GM12891 (cell line): ENCODE data around the gene MIEF1.

Experiments
- DNase-seq: peaks from one replicate; pipeline ENCODE4 v3.0.0; 2011; ENCODE audit warnings: low spot score; ENCODE audit not compliant: insufficient read length
- FAIRE-seq: peaks from 2 replicates; lab custom pipeline; 2011; peaks lifted over from hg19 to GRCh38; lab: Jason Lieb, UNC
- PAX5 ChIP-seq: IDR thresholded peaks from 2 replicates; pipeline ENCODE4 v1.6.1; 2011; ENCODE audit warnings: low read length, moderate library complexity, mild to moderate bottlenecking; ENCODE audit not compliant: insufficient read depth, severe bottlenecking
- POLR2A ChIP-seq: IDR thresholded peaks from 2 replicates; pipeline ENCODE4 v1.6.1; 2011; ENCODE audit warnings: low read depth, low read length, control low read depth
- POLR2AphosphoS5 ChIP-seq: IDR thresholded peaks from 2 replicates; pipeline ENCODE4 v1.6.1; 2011; ENCODE audit warnings: low read depth, low read length, control low read depth
- POU2F2 ChIP-seq: IDR thresholded peaks from 2 replicates; pipeline ENCODE4 v1.6.1; 2011; ENCODE audit warnings: low read depth, mild to moderate bottlenecking, control low read depth, low read length, moderate library complexity
- SPI1 ChIP-seq: IDR thresholded peaks from 2 replicates; pipeline ENCODE4 v1.6.1; 2011; ENCODE audit warnings: low read depth, low read length, control low read depth
- TAF1 ChIP-seq: IDR thresholded peaks from 2 replicates; pipeline ENCODE4 v1.6.1; 2011; ENCODE audit warnings: low read depth, low read length, control low read depth

The MIEF1 gene

DNA sequence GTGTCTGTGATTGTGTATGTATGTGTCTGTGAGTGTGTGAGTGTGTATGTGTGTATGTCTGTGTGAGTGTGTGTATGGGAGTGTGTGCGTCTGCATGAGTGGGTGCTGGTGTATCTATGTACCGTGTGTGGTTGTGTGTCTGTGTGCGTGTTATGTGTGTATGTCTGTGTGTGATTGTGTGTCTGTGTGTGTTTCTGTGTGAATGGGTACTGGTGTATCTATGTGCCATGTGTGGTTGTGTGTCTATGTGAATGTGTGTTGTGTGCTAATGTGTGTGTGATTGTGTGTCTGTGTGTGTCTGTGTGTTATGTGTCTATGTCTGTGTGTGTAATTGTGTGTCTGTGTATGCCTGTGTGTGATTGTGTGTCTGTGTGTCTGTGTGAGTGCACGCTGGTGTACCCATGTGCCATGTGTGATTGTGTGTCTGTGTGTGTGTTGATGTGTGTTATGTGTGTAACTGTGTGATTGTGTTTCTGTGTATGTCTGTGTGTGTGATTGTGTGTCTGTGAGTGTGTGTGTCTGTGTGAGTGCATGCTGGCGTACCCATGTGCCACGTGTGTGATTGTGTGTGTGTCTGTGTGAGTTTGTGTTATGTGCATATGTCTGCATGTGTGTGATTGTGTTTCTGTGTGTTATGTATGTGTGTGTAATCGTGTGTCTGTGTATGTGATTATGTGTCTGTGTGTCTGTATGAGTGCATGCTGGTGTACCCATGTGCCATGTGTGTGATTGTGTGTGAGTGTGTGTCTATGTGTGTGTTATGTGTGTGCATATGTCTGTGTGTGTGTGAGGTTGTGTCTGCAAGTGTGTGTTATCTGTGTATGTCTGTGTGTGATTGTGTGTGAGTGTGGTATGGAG, 61.7 kb downstream of the MIEF1 start:
- no peak for DNase-seq
- TF ChIP-seq POU2F2 = no peak
- no peak for TF ChIP-seq SPI1
- TF ChIP-seq PAX5 = no peak
- no peak for TF ChIP-seq TAF1
- no peak for TF ChIP-seq POLR2A
- no peak for TF ChIP-seq POLR2AphosphoS5
- peak; percentile 94 for FAIRE-seq

DNA sequence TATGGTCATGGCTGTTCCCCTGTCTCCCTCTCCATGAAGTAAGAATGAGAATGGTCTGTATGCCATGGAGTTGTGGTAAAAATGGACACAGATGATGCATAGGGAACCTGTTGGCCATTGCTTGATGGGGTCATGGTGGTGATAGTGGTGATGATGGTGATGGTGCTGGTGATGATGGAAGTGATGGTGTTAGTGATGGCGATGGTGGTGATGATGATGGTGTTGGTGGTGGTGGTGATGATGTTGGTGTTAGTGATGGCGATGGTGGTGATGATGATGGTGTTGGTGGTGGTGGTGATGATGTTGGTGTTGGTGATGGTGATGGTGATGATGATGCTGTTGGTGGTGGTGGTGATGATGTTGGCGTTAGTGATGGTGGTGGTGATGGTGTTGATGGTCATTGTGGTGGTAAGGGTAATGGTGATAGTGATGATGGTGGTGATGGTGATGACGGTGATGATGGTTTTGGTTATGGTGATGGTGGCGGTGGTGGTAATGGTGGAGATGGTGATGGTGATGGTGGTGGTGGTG, 63.4 kb downstream of the MIEF1 start:
- no peak for TF ChIP-seq POLR2A
- no peak for TF ChIP-seq POU2F2
- TF ChIP-seq POLR2AphosphoS5 = no peak
- no peak for TF ChIP-seq PAX5
- no peak for TF ChIP-seq SPI1
- no peak for TF ChIP-seq TAF1
- peak; percentile 79 for FAIRE-seq
- DNase-seq = no peak

DNA sequence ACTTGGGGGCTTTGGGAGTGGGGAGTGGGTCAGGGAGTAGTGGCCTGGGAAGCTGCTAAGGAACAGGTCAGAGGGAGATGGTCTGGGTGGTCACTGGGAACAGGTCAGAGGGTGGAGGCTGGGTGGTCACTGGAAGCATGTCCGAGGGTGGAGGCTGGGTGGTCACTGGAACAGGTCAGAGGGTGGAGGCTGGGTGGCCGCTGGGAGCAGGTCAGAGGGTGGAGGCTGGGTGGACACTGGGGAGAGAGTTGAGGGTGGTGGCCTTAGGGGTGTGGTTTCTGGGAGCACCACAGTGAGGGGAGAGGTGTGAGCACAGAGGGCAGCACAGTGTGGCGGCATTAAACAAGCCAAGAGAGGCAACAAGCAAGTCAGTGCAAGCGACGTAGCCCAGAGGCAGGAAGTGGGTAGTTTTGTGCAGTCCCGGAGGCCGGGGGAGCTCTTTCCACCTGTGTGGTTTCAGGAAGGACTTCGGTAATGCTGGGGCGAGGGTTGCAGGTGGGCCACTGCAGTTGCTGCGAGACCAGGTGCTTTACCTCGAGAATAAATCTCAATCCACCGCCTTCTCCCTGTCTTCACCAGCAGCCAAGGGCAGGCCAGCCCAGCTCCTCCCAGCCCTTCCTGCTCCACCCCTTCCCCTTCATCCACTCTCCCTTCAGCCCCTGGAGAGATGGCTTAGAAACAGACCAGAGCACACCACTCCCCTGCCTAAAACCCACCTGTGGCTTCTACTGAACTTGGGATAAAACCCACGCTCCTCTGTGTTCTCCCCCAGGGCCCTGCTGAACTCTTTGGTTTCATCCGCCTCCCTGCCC, 65.3 kb downstream of the MIEF1 start:
- TF ChIP-seq TAF1 = no peak
- TF ChIP-seq SPI1 = peak; percentile 32; the same call in 1 of the 2 replicates
- FAIRE-seq = peak; percentile 84
- DNase-seq = no peak
